Ramos (cell line): Measurements from ENCODE around the gene RPL37A.

Source experiments
- in situ Hi-C: fragments of 300-500 bp; cut with MboI; formaldehyde crosslinking; loops from one replicate; pipeline ENCODE4 v1.14.3; 2022; ENCODE audit warnings: low sequenced_read_pairs; ENCODE audit not compliant: unreplicated experiment

RPL37A gene

GRCh38 chr2:216486271-216486670, 12.4 kb upstream of the RPL37A start:
- in situ Hi-C loops = no loop called here

GRCh38 chr2:216486708-216487107, 11.9 kb upstream of the RPL37A start:
- in situ Hi-C loops = no loop called here

- in situ Hi-C loops = no loop called here
These were observed 8.6 kb upstream of the RPL37A start for GRCh38 chr2:216490061-216490460.

GRCh38 chr2:216491793-216492596, 6.6 kb upstream of the RPL37A start:
- in situ Hi-C loops = no loop called here

- in situ Hi-C loops = no loop called here
These were observed 5.9 kb upstream of the RPL37A start for GRCh38 chr2:216492597-216493333.

- in situ Hi-C loops = no loop called here
These were observed 5.3 kb upstream of the RPL37A start for GRCh38 chr2:216493334-216493685.

GRCh38 chr2:216495656-216496055, 3.0 kb upstream of the RPL37A start:
- in situ Hi-C loops = no loop called here

GRCh38 chr2:216497382-216498069, 1.1 kb upstream of the RPL37A start:
- in situ Hi-C loops = no loop called here

- in situ Hi-C loops = no loop called here
These were observed 620 bp upstream of the RPL37A start for GRCh38 chr2:216498070-216498378.

GRCh38 chr2:216499641-216500218, 1.1 kb downstream of the RPL37A start:
- in situ Hi-C loops = loop anchor here (25.0 kb wide), 1 partner anchor 1213 kb away; no protein-coding TSS in a partner anchor

GRCh38 chr2:216500572-216500971, 1.9 kb downstream of the RPL37A start:
- in situ Hi-C loops = loop anchor here (25.0 kb wide), 1 partner anchor 1212 kb away; no protein-coding TSS in a partner anchor

- in situ Hi-C loops = loop anchor here (25.0 kb wide), 1 partner anchor 1210 kb away; no protein-coding TSS in a partner anchor
These were observed 3.2 kb downstream of the RPL37A start for GRCh38 chr2:216501854-216502253.

- in situ Hi-C loops = loop anchor here (25.0 kb wide), 1 partner anchor 1210 kb away; no protein-coding TSS in a partner anchor
These were observed 3.9 kb downstream of the RPL37A start for GRCh38 chr2:216502381-216503158.

GRCh38 chr2:216503159-216503629, 4.5 kb downstream of the RPL37A start:
- in situ Hi-C loops = loop anchor here (25.0 kb wide), 1 partner anchor 1209 kb away; no protein-coding TSS in a partner anchor

- in situ Hi-C loops = loop anchor here (25.0 kb wide), 1 partner anchor 1208 kb away; no protein-coding TSS in a partner anchor
These were observed 5.2 kb downstream of the RPL37A start for GRCh38 chr2:216503697-216504375.

GRCh38 chr2:216504376-216504762, 5.7 kb downstream of the RPL37A start:
- in situ Hi-C loops = loop anchor here (25.0 kb wide), 1 partner anchor 1208 kb away; no protein-coding TSS in a partner anchor

- in situ Hi-C loops = loop anchor here (25.0 kb wide), 1 partner anchor 1207 kb away; no protein-coding TSS in a partner anchor
These were observed 6.8 kb downstream of the RPL37A start for GRCh38 chr2:216505133-216506106.
